K562 (cell line): Measurements from ENCODE around the gene PEX13. TPM values are rescaled to one million over a fixed set of nuclear protein-coding genes. Genes with fewer than 3 reads are reported as not detected.
A peak's percentile ranks its signal among the peaks of the same experiment; 100 is the strongest.

Source experiments
- ATAC-seq: fragments of 200-7000 bp; cut with Tn5 transposase; 3 replicates; pipeline ENCODE4 v1.9.1; 2020; ENCODE audit warnings: moderate library complexity
- BruUV-seq: library from RNA; stranded (reverse); fragments of 400-500 nt; replicated peaks from 2 replicates; lab custom pipeline; 2021; lab: Mats Ljungman, UMichigan
- CTCF ChIA-PET: fragments of 300-600 bp; formaldehyde crosslinking; extraction: SDS; loops from one replicate; lab custom pipeline; 2021; ENCODE audit warnings: low intra/inter-chr PET ratio; lab: Yijun Ruan, JAX
- POLR2A ChIA-PET: fragments of 300-600, 350-650 bp; sonication (Branson Sonifier 250); formaldehyde crosslinking; extraction: SDS; loops from one replicate; lab custom pipeline; 2021; ENCODE audit warnings: antibody characterized with exemption, inconsistent platforms; lab: Yijun Ruan, JAX
- DNase-seq, 4 experiments: peaks; one replicate each; pipeline versions ENCODE4 v3.0.0 to v3.0.0-alpha.2; 2011 to 2018; ENCODE audit warnings: low spot score in 3 of 4, mixed read lengths in 3 of 4; ENCODE audit errors: extremely low read depth in 1 of 4
- FAIRE-seq: peaks from 2 replicates; lab custom pipeline; 2011; peaks lifted over from hg19 to GRCh38; lab: Jason Lieb, UNC
- H2AFZ ChIP-seq: 2 replicates; pipeline ENCODE4 v1.6.0; 2011; ENCODE audit warnings: low read depth, low read length, control low read depth, inconsistent platforms
- H3K27ac ChIP-seq: fragments of 200-600 bp; 3 replicates; pipeline ENCODE4 v1.8.0; 2011; ENCODE audit warnings: low read depth, mild to moderate bottlenecking, control low read depth, inconsistent platforms, low read length, moderate library complexity, mixed read lengths; ENCODE audit errors: extremely low read depth
- H3K27me3 ChIP-seq, 2 experiments: fragments of 300-600 bp in 1 of 2; 2 replicates in 1 of 2; 3 replicates in 1 of 2; pipeline versions ENCODE4 v1.6.0 to v1.8.0; 2011; ENCODE audit warnings: inconsistent platforms in 2 of 2, low read length in 2 of 2, mild to moderate bottlenecking in 1 of 2, mixed read lengths in 1 of 2, moderate library complexity in 1 of 2; ENCODE audit not compliant: control insufficient read depth in 2 of 2, insufficient read depth in 2 of 2
- H3K36me3 ChIP-seq: fragments of 300-600 bp; 3 replicates; pipeline ENCODE4 v1.8.0; 2011; ENCODE audit warnings: mild to moderate bottlenecking, low read length, inconsistent platforms; ENCODE audit not compliant: control insufficient read depth, insufficient read depth
- H3K4me1 ChIP-seq, 2 experiments: fragments of 200-600 bp in 1 of 2; replicated peaks in 1 of 2; 2 replicates in 1 of 2; 3 replicates in 1 of 2; pipeline versions ENCODE4 v1.5.1 to v1.8.0; 2011; ENCODE audit warnings: inconsistent platforms in 2 of 2, low read length in 2 of 2, mild to moderate bottlenecking in 1 of 2, mixed read lengths in 1 of 2, moderate library complexity in 1 of 2; ENCODE audit not compliant: control insufficient read depth in 2 of 2, insufficient read depth in 2 of 2
- H3K4me2 ChIP-seq: 2 replicates; pipeline ENCODE4 v1.6.1; 2011; ENCODE audit warnings: low read length, control low read depth, inconsistent platforms, mixed read lengths; ENCODE audit not compliant: insufficient read depth
- H3K4me3 ChIP-seq: fragments of 200-600 bp; sonication (generic), shearing (Covaris generic); 2 replicates; pipeline ENCODE4 v1.5.1; 2016; ENCODE audit warnings: control low read depth, inconsistent platforms
- H3K79me2 ChIP-seq: fragments of 200-600 bp; 3 replicates; pipeline ENCODE4 v1.8.0; 2011; ENCODE audit warnings: low read length, inconsistent platforms; ENCODE audit not compliant: control insufficient read depth, insufficient read depth
- H3K9ac ChIP-seq, 2 experiments: 2 replicates each; pipeline versions ENCODE4 v1.6.0 to v1.6.1; 2011; ENCODE audit warnings: low read depth in 2 of 2, low read length in 2 of 2, control low read depth in 1 of 2, inconsistent platforms in 1 of 2, mild to moderate bottlenecking in 1 of 2, mixed read lengths in 1 of 2; ENCODE audit not compliant: insufficient read depth in 1 of 2
- H3K9me1 ChIP-seq: one replicate; pipeline ENCODE4 v1.6.0; 2011; ENCODE audit warnings: inconsistent platforms, mild to moderate bottlenecking, low read length, moderate library complexity; ENCODE audit not compliant: control insufficient read depth, insufficient read depth
- H3K9me3 ChIP-seq: replicated peaks from 2 replicates; pipeline ENCODE4 v1.5.1; 2011; ENCODE audit warnings: low read depth, low read length, inconsistent platforms; ENCODE audit not compliant: control insufficient read depth, insufficient read depth
- H4K20me1 ChIP-seq: replicated peaks from 2 replicates; pipeline ENCODE4 v1.6.1; 2011; ENCODE audit warnings: low read length, inconsistent platforms, mixed read lengths; ENCODE audit not compliant: control insufficient read depth, insufficient read depth
- ATF7 ChIP-seq: fragments of 450-650 bp; IDR thresholded peaks from 2 replicates; pipeline ENCODE4 v1.7.1; 2014; ENCODE audit warnings: mild to moderate bottlenecking, moderate library complexity
- CBX2 ChIP-seq: fragments of 200-600 bp; sonication (generic); IDR thresholded peaks from one replicate; pipeline ENCODE4 v1.6.1; 2012; ENCODE audit warnings: mild to moderate bottlenecking, low read length, inconsistent platforms; ENCODE audit not compliant: insufficient read depth, poor library complexity, severe bottlenecking
- ETV5 ChIP-seq: sonication (generic); formaldehyde crosslinking; IDR thresholded peaks from 2 replicates; pipeline ENCODE4 v1.4.0; 2020; ENCODE audit warnings: low read depth, mild to moderate bottlenecking, missing genetic modification reagents
- FOXJ2 ChIP-seq: fragments of 200-800 bp; sonication (Bioruptor generic); IDR thresholded peaks from 2 replicates; pipeline ENCODE4 v1.6.1; 2016; ENCODE audit warnings: missing genetic modification characterization, missing compliant biosample characterization
- L3MBTL2 ChIP-seq: fragments of 450-650 bp; IDR thresholded peaks from 2 replicates; pipeline ENCODE4 v1.6.1; 2016; ENCODE audit warnings: mild to moderate bottlenecking, moderate library complexity
- MED1 ChIP-seq: sonication (generic); formaldehyde crosslinking; IDR thresholded peaks from 2 replicates; pipeline ENCODE4 v1.8.1; 2023; ENCODE audit warnings: missing genetic modification reagents, borderline replicate concordance
- SOX6 ChIP-seq: fragments of 450-650 bp; IDR thresholded peaks from 2 replicates; pipeline ENCODE4 v1.6.1; 2014; ENCODE audit warnings: mild to moderate bottlenecking
- TAF7 ChIP-seq: fragments of 450-650 bp; IDR thresholded peaks from 2 replicates; pipeline ENCODE4 v1.6.1; 2016; ENCODE audit warnings: missing genetic modification characterization, missing compliant biosample characterization
- TBP ChIP-seq: optimal IDR thresholded peaks from 2 replicates; pipeline ENCODE3; 2011; ENCODE audit warnings: low read depth, low read length, improper control_type of control experiment
- ZNF507 ChIP-seq: conservative IDR thresholded peaks from 2 replicates; pipeline ENCODE4 v1.6.1; 2017; ENCODE audit warnings: missing genetic modification characterization, missing compliant biosample characterization
- ZNF57 ChIP-seq: fragments of 450-650 bp; formaldehyde crosslinking; IDR thresholded peaks from 2 replicates; pipeline ENCODE4 v1.4.0; 2020; ENCODE audit warnings: mild to moderate bottlenecking, moderate library complexity
- WGBS: fragments of 100-300 bp; shearing (Covaris generic); methylation state at CpG from one replicate; pipeline ENCODE4 v1.1.6; 2016; ENCODE audit warnings: low coverage, mixed read lengths; ENCODE audit not compliant: insufficient coverage; ENCODE audit errors: missing lambda C conversion rate; 5-methylcytosine and 5-hydroxymethylcytosine counted together
- in situ Hi-C: fragments of 300-500 bp; cut with MboI; formaldehyde crosslinking; loops from 4 replicates; pipeline ENCODE4 v1.15.0; 2018; ENCODE audit warnings: inconsistent platforms, mixed read lengths
- intact Hi-C: fragments of 100-400 bp; cut with micrococcal nuclease; formaldehyde crosslinking; loops from 2 replicates; pipeline ENCODE4 v1.14.2; 2022
- polyA plus RNA-seq, 8 experiments: library from polyadenylated mRNA; depleted of rRNA in 4 of 8; stranded (reverse) in 5 of 8; unstranded in 3 of 8; fragments of >200 nt; fragmentation: Nextera tagmentation in 2 of 8; fragmentation: Illumina TruSeq in 1 of 8; extraction: Ambion mirVana in 2 of 8; extraction: Trizol in 1 of 8; gene quantifications; 2 replicates each; pipeline versions ENCODE4 v1.2.1 to v1.2.3, GENCODE V29; 2011 to 2014; ENCODE audit warnings: inconsistent platforms in 1 of 8, missing spikeins in 1 of 8
- total RNA-seq, 7 experiments: library from RNA; depleted of rRNA in 6 of 7; stranded (reverse); fragments of >200 nt in 6 of 7; fragmentation: Illumina TruSeq in 2 of 7; extraction: Trizol in 2 of 7; gene quantifications; 2 replicates each; pipeline versions ENCODE4 v1.2.1 to v1.2.3, GENCODE V29; 2011 to 2021; ENCODE audit warnings: low replicate concordance in 1 of 7
- TF ChIP-seq, protein P1 (sequence below), 2 experiments: fragments of 450-650 bp in 1 of 2; IDR thresholded peaks; 2 replicates each; pipeline ENCODE4 v1.6.1; 2011 to 2017; ENCODE audit warnings: low read depth in 2 of 2, antibody characterized with exemption in 1 of 2, borderline replicate concordance in 1 of 2, low read length in 1 of 2, mild to moderate bottlenecking in 1 of 2, mixed read lengths in 1 of 2; ENCODE audit not compliant: control insufficient read depth in 1 of 2
- TF ChIP-seq, protein P2 (sequence below): sonication (generic); formaldehyde crosslinking; IDR thresholded peaks from 2 replicates; pipeline ENCODE4 v1.8.0; 2022; ENCODE audit warnings: missing genetic modification reagents, mild to moderate bottlenecking, moderate library complexity, borderline replicate concordance
- TF ChIP-seq, protein P3 (sequence below): fragments of 250-450 bp; sonication (Bioruptor Pico); IDR thresholded peaks from 2 replicates; pipeline ENCODE4 v1.9.0; 2021; ENCODE audit warnings: mild to moderate bottlenecking
- TF ChIP-seq, protein P4 (sequence below): sonication (generic); formaldehyde crosslinking; IDR thresholded peaks from 2 replicates; pipeline ENCODE4 v1.8.1; 2023; ENCODE audit warnings: mild to moderate bottlenecking, missing genetic modification reagents

The PEX13 gene
- total and polyA plus RNA-seq, 9 of the 15 experiments (the other 6 are each of a cell fraction or from before 2014, with no cell fraction given): 4.0 to 30.4 (median 18.8) TPM

DNA sequence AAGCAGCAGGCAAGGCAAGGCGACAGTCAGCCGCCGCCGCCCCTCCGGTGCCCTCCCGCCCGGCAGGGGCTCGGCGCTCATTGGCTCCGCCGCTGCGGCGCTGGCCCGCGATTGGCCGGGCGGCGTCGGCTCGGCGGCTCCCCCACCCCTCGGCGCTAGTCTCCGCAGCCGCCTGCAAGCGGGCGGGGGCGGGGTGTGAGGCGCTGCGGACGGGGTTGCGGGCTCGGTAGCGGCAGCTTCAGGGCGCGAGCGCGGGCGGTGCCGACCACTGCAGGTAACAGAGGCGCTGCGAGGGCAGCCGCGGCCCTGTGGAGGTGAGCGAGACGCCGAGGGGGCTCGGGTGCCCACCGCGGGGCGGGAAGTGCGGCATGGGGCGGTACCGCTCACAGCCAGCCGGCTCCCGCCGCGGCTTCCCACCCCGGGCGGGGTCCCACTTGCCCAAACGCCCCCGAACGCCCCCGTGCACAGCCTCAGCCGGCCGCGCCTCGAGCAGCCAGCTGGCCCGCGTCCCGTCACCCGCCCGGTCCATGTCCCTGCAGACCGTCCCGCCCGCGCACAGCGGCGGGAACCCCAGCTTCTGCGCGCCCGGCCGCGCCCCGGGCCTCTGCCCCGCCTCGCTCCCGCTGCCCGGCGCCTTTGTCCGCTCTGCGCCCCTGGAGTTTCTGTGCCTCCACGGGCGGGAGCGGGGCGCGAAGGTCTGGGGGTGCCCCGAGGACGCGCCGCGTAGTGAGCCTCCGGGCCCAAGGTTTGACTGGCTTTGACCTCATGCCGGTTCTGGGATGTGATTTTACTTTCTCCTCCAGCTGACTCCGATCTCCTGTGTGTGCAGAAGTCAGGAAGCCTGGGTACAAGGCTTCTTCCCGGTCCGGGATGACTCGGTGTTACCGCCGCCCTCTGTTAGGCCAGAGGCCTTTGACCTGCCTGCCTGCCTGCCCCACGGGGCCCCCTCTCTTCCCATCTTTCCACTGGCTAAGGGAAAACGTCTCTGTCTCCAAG, 48.5 kb downstream of the PEX13 start, which contains the start of gene SANBR:
Gene SANBR, plus strand, starts transcription at position 158 of the 996 bp plus-strand sequence. CDS start 4,480 bp downstream, outside the sequence.
- BruUV-seq: no TSS peak
- FAIRE-seq: peak; percentile 70
- POLR2A ChIA-PET: interaction anchor here (0.6 to 1.1 kb wide), 5 partner anchors 15 to 389 kb away, joined by 3 read pairs; no protein-coding TSS in a partner anchor
- TF ChIP-seq L3MBTL2 (peak; percentile 90), ZNF507 (tag) (no peak), ZNF57 (CRISPR knock-in tag) (no peak), ATF7 (peak; percentile 65; the same call in 1 of the 2 replicates), FOXJ2 (tag) (no peak), ETV5 (no peak), TBP (peak; percentile 49), CBX2 (no peak), TAF7 (tag) (no peak), MED1 (CRISPR knock-in tag) (no peak), SOX6 (peak; percentile 30; the same call in 1 of the 2 replicates)
- TF ChIP-seq, protein P1, sequence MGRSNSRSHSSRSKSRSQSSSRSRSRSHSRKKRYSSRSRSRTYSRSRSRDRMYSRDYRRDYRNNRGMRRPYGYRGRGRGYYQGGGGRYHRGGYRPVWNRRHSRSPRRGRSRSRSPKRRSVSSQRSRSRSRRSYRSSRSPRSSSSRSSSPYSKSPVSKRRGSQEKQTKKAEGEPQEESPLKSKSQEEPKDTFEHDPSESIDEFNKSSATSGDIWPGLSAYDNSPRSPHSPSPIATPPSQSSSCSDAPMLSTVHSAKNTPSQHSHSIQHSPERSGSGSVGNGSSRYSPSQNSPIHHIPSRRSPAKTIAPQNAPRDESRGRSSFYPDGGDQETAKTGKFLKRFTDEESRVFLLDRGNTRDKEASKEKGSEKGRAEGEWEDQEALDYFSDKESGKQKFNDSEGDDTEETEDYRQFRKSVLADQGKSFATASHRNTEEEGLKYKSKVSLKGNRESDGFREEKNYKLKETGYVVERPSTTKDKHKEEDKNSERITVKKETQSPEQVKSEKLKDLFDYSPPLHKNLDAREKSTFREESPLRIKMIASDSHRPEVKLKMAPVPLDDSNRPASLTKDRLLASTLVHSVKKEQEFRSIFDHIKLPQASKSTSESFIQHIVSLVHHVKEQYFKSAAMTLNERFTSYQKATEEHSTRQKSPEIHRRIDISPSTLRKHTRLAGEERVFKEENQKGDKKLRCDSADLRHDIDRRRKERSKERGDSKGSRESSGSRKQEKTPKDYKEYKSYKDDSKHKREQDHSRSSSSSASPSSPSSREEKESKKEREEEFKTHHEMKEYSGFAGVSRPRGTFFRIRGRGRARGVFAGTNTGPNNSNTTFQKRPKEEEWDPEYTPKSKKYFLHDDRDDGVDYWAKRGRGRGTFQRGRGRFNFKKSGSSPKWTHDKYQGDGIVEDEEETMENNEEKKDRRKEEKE (IDR thresholded peaks at IDR 0.05; ENCODE audit: borderline replicate concordance in 1 of 2, control insufficient read depth in 1 of 2, low read depth in 2 of 2, low read length in 1 of 2): no peak
- TF ChIP-seq, protein P2, sequence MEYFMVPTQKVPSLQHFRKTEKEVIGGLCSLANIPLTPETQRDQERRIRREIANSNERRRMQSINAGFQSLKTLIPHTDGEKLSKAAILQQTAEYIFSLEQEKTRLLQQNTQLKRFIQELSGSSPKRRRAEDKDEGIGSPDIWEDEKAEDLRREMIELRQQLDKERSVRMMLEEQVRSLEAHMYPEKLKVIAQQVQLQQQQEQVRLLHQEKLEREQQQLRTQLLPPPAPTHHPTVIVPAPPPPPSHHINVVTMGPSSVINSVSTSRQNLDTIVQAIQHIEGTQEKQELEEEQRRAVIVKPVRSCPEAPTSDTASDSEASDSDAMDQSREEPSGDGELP (CRISPR knock-in tag): peak; percentile 49; the same call in 1 of the 2 replicates
- TF ChIP-seq, protein P3, sequence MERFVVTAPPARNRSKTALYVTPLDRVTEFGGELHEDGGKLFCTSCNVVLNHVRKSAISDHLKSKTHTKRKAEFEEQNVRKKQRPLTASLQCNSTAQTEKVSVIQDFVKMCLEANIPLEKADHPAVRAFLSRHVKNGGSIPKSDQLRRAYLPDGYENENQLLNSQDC (CRISPR knock-in tag): 0 out of 2 replicates have a peak, but pooled peaks have one; percentile 13
- TF ChIP-seq, protein P4, sequence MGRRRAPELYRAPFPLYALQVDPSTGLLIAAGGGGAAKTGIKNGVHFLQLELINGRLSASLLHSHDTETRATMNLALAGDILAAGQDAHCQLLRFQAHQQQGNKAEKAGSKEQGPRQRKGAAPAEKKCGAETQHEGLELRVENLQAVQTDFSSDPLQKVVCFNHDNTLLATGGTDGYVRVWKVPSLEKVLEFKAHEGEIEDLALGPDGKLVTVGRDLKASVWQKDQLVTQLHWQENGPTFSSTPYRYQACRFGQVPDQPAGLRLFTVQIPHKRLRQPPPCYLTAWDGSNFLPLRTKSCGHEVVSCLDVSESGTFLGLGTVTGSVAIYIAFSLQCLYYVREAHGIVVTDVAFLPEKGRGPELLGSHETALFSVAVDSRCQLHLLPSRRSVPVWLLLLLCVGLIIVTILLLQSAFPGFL (CRISPR knock-in tag): no peak

More for the DNA sequence above, 48.5 kb downstream of the PEX13 start, which contains the start of gene SANBR:
- Histone ChIP-seq H3K9me3 (no peaks in the 10 kb centered on the region), H2AFZ (peak within 1 kb of the TSS; percentile 96), H3K4me1 (peaks cover 3 to 15% of the 10 kb centered on the region in 2 experiments; a peak in 3 of 5 replicates), H3K36me3 (peaks cover 6% of the 10 kb centered on the region; the same call in 2 of the 3 replicates), H3K27me3 (no peaks in the 10 kb centered on the region), H3K79me2 (peaks cover 4% of the 10 kb centered on the region; the same call in 2 of the 3 replicates), H3K9me1 (no peaks in the 10 kb centered on the region), H3K9ac (peak within 1 kb of the TSS; percentile 60 to 95), H3K4me3 (peak within 1 kb of the TSS; percentile 75), H3K27ac (peak within 1 kb of the TSS; percentile 64), H3K4me2 (peak within 1 kb of the TSS; percentile 92), H4K20me1 (no peaks in the 10 kb centered on the region)
- CTCF ChIA-PET: no interaction called here
- WGBS: 2% methylated on average over 73 of the region's 112 CpGs
- ATAC-seq (peak; percentile 99), DNase-seq (peak; percentile 90 to 97 (median 96))
- in situ Hi-C loops (no loop called here), intact Hi-C loops (loop anchor here (1.0 kb wide), 1 partner anchor 49 kb away; the partner anchor contains the start of gene PEX13)
